MG63 (cell line): ENCODE results near the gene CBFA2T2. TPM values are rescaled to one million over a fixed set of nuclear protein-coding genes. Genes with fewer than 3 reads are reported as not detected.
"Not testable (repeated sequence)": the region's sequence is repeated elsewhere in the genome, so short reads cannot be mapped to it uniquely, and the experiment has no call there.

Experiments used
- DNase-seq: peaks from one replicate; pipeline ENCODE4 v3.0.0-alpha.2; 2020
- H3K27me3 ChIP-seq: fragments of 250-450 bp; sonication (Bioruptor Pico); 2 replicates; pipeline ENCODE4 v1.5.1; 2020; ENCODE audit warnings: mild to moderate bottlenecking, moderate library complexity
- H3K36me3 ChIP-seq: fragments of 250-450 bp; sonication (Bioruptor Pico); 2 replicates; pipeline ENCODE4 v1.5.1; 2020; ENCODE audit warnings: mild to moderate bottlenecking, moderate library complexity
- H3K4me3 ChIP-seq: fragments of 250-450 bp; sonication (Bioruptor Pico); 2 replicates; pipeline ENCODE4 v1.5.1; 2020; ENCODE audit warnings: mild to moderate bottlenecking, moderate library complexity
- H3K9me3 ChIP-seq: fragments of 250-450 bp; sonication (Bioruptor Pico); 2 replicates; pipeline ENCODE4 v1.5.1; 2020; ENCODE audit warnings: mild to moderate bottlenecking, moderate library complexity
- total RNA-seq: library from RNA; depleted of rRNA; stranded (reverse); fragments of >200 nt; shearing (Covaris generic); gene quantifications from 2 replicates; pipeline ENCODE4 v1.2.3, GENCODE V29; 2014; ENCODE audit warnings: low replicate concordance

Gene CBFA2T2
- total RNA-seq, 1 experiment from 2014 or later: 7.2 TPM

GRCh38 chr20:33575282-33575681 is 85.4 kb downstream of the CBFA2T2 start:
- Histone ChIP-seq H3K9me3 (no peaks in the 10 kb centered on the region), H3K4me3 (no peak overlapping the region), H3K27me3 (no peaks in the 10 kb centered on the region), H3K36me3 (no peaks in the 10 kb centered on the region)
- no peak for DNase-seq

- no peak overlapping the region for H3K4me3 ChIP-seq
- H3K36me3 ChIP-seq: no peaks in the 10 kb centered on the region
- no peaks in the 10 kb centered on the region for H3K27me3 ChIP-seq
- DNase-seq: peak; percentile 16
- H3K9me3 ChIP-seq: no peaks in the 10 kb centered on the region
These were observed 86.7 kb downstream of the CBFA2T2 start for GRCh38 chr20:33576432-33577125.

GRCh38 chr20:33578510-33578909 is 88.6 kb downstream of the CBFA2T2 start:
- DNase-seq: no peak
- no peaks in the 10 kb centered on the region for H3K27me3 ChIP-seq
- H3K9me3 ChIP-seq: no peaks in the 10 kb centered on the region
- no peaks in the 10 kb centered on the region for H3K36me3 ChIP-seq
- H3K4me3 ChIP-seq: no peak overlapping the region

- Histone ChIP-seq H3K9me3 (no peaks in the 10 kb centered on the region), H3K4me3 (no peak overlapping the region), H3K36me3 (no peaks in the 10 kb centered on the region), H3K27me3 (no peaks in the 10 kb centered on the region)
- no peak for DNase-seq
These were observed 93.2 kb downstream of the CBFA2T2 start for GRCh38 chr20:33583143-33583542.

- no peaks in the 10 kb centered on the region for H3K36me3 ChIP-seq
- no peaks in the 10 kb centered on the region for H3K27me3 ChIP-seq
- no peak overlapping the region for H3K4me3 ChIP-seq
- H3K9me3 ChIP-seq: no peaks in the 10 kb centered on the region
- DNase-seq: no peak
These were observed 95.1 kb downstream of the CBFA2T2 start for GRCh38 chr20:33584976-33585375.

- DNase-seq: no peak
- Histone ChIP-seq H3K9me3 (no peaks in the 10 kb centered on the region), H3K4me3 (no peak overlapping the region), H3K27me3 (no peaks in the 10 kb centered on the region), H3K36me3 (no peaks in the 10 kb centered on the region)
These were observed 95.5 kb downstream of the CBFA2T2 start for GRCh38 chr20:33585413-33585812.

- Histone ChIP-seq H3K27me3 (no peaks in the 10 kb centered on the region), H3K9me3 (no peaks in the 10 kb centered on the region)
These were observed 99.2 kb downstream of the CBFA2T2 start for GRCh38 chr20:33589059-33589458.

GRCh38 chr20:33591901-33592300 is 102.0 kb downstream of the CBFA2T2 start:
- not testable (repeated sequence) for DNase-seq, H3K4me3 ChIP-seq, H3K27me3 ChIP-seq, H3K9me3 ChIP-seq, H3K36me3 ChIP-seq

More at GRCh38 chr20:33589059-33589458, 99.2 kb downstream of the CBFA2T2 start:
- no peaks in the 10 kb centered on the region for H3K36me3 ChIP-seq
- no peak for DNase-seq
- no peak overlapping the region for H3K4me3 ChIP-seq

GRCh38 chr20:33594743-33595142 is 104.8 kb downstream of the CBFA2T2 start:
- H3K4me3 ChIP-seq: no peak overlapping the region
- H3K9me3 ChIP-seq: no peaks in the 10 kb centered on the region
- no peaks in the 10 kb centered on the region for H3K36me3 ChIP-seq
- no peaks in the 10 kb centered on the region for H3K27me3 ChIP-seq
- DNase-seq: no peak

GRCh38 chr20:33600414-33600813 is 110.5 kb downstream of the CBFA2T2 start:
- no peak overlapping the region for H3K4me3 ChIP-seq
- no peaks in the 10 kb centered on the region for H3K36me3 ChIP-seq
- no peaks in the 10 kb centered on the region for H3K9me3 ChIP-seq
- DNase-seq: no peak
- no peaks in the 10 kb centered on the region for H3K27me3 ChIP-seq

- Histone ChIP-seq H3K27me3 (no peaks in the 10 kb centered on the region), H3K4me3 (no peak overlapping the region), H3K36me3 (no peaks in the 10 kb centered on the region), H3K9me3 (no peaks in the 10 kb centered on the region)
- no peak for DNase-seq
These were observed 111.1 kb downstream of the CBFA2T2 start for GRCh38 chr20:33600981-33601380.

GRCh38 chr20:33601861-33602260 is 112.0 kb downstream of the CBFA2T2 start:
- H3K36me3 ChIP-seq: no peaks in the 10 kb centered on the region
- H3K4me3 ChIP-seq: no peak overlapping the region
- no peaks in the 10 kb centered on the region for H3K27me3 ChIP-seq
- no peak for DNase-seq
- no peaks in the 10 kb centered on the region for H3K9me3 ChIP-seq

- DNase-seq: no peak
- no peak overlapping the region for H3K4me3 ChIP-seq
- H3K36me3 ChIP-seq: no peaks in the 10 kb centered on the region
- no peaks in the 10 kb centered on the region for H3K27me3 ChIP-seq
- no peaks in the 10 kb centered on the region for H3K9me3 ChIP-seq
These were observed 113.1 kb downstream of the CBFA2T2 start for GRCh38 chr20:33602826-33603590.

- H3K27me3 ChIP-seq: no peaks in the 10 kb centered on the region
- H3K9me3 ChIP-seq: no peaks in the 10 kb centered on the region
- H3K4me3 ChIP-seq: no peak overlapping the region
- DNase-seq: no peak
- H3K36me3 ChIP-seq: no peaks in the 10 kb centered on the region
These were observed 114.4 kb downstream of the CBFA2T2 start for GRCh38 chr20:33604084-33604990.

- Histone ChIP-seq H3K4me3 (no peak overlapping the region), H3K9me3 (no peaks in the 10 kb centered on the region), H3K27me3 (no peaks in the 10 kb centered on the region), H3K36me3 (no peaks in the 10 kb centered on the region)
- no peak for DNase-seq
These were observed 115.1 kb downstream of the CBFA2T2 start for GRCh38 chr20:33604991-33605370.

GRCh38 chr20:33606118-33606771 is 116.3 kb downstream of the CBFA2T2 start:
- Histone ChIP-seq H3K27me3 (no peaks in the 10 kb centered on the region), H3K9me3 (no peaks in the 10 kb centered on the region), H3K36me3 (no peaks in the 10 kb centered on the region), H3K4me3 (no peak overlapping the region)
- DNase-seq: no peak

GRCh38 chr20:33609504-33609903 is 119.6 kb downstream of the CBFA2T2 start:
- peaks cover 5% of the 10 kb centered on the region; the same call in 1 of the 2 replicates for H3K36me3 ChIP-seq
- no peak for DNase-seq
- no peaks in the 10 kb centered on the region for H3K9me3 ChIP-seq
- no peak overlapping the region for H3K4me3 ChIP-seq
- no peaks in the 10 kb centered on the region for H3K27me3 ChIP-seq
